ENCODE data around the gene PCLO. TPM values are rescaled to one million over a fixed set of nuclear protein-coding genes. Genes with fewer than 3 reads are reported as not detected.

PCLO gene
- polyA plus RNA-seq, 2 of the 4 experiments (the other 2 are of a cell fraction) = 0.41 to 1.1 TPM

GRCh38 chr7:83149466-83149865, 13.2 kb downstream of the PCLO start:
- no peak for DNase-seq (ENCODE audit: low read depth in 1 of 2, low spot score in 1 of 2)
- FAIRE-seq = no peak

GRCh38 chr7:83148776-83149175, 13.9 kb downstream of the PCLO start:
- ChIA-PET POLR2A (no interaction called here), CTCF (no interaction called here)
- Histone ChIP-seq H3K27ac (peak overlapping the region in 1 of 2 experiments; percentile 48; a peak in 1 of 6 replicates), H3K4me2 (peak overlapping the region; percentile 42), H3K9me3 (no peaks in the 10 kb centered on the region), H3K4me1 (peaks cover 27% of the 10 kb centered on the region), H3K4me3 (no peak overlapping the region)
- FAIRE-seq (no peak), DNase-seq (ENCODE audit: low read depth in 1 of 2, low spot score in 1 of 2) (peak; percentile 10 to 15), ATAC-seq (peak; percentile 62 to 78)
- WGBS (ENCODE audit: missing lambda C conversion rate) = 4% methylated on average over 1 of the region's 1 CpG
- TF ChIP-seq JUNB (IDR thresholded peaks at IDR 0.05) (peak; percentile 62), HES2 (IDR thresholded peaks at IDR 0.05) (no peak), FOSL2 (IDR thresholded peaks at IDR 0.05) (peak; percentile 44), FOSL2 (CRISPR knock-in tag; IDR thresholded peaks at IDR 0.05) (peak; percentile 53), CEBPB (IDR thresholded peaks at IDR 0.05) (peak in 1 of 2 experiments; percentile 41; a peak in 1 of 4 replicates)

More at GRCh38 chr7:83149466-83149865, 13.2 kb downstream of the PCLO start:
- Histone ChIP-seq H3K9me3 (no peaks in the 10 kb centered on the region), H3K27ac (0 out of 6 replicates have a peak overlapping the region, but pooled peaks of 1 of the 2 experiments have one; percentile 48), H3K4me2 (peak overlapping the region; percentile 42), H3K4me3 (no peak overlapping the region), H3K4me1 (peaks cover 27% of the 10 kb centered on the region)
- 24% methylated on average over 1 of the region's 1 CpG for WGBS (ENCODE audit: missing lambda C conversion rate)
- ATAC-seq = no peak
- TF ChIP-seq, protein P1, sequence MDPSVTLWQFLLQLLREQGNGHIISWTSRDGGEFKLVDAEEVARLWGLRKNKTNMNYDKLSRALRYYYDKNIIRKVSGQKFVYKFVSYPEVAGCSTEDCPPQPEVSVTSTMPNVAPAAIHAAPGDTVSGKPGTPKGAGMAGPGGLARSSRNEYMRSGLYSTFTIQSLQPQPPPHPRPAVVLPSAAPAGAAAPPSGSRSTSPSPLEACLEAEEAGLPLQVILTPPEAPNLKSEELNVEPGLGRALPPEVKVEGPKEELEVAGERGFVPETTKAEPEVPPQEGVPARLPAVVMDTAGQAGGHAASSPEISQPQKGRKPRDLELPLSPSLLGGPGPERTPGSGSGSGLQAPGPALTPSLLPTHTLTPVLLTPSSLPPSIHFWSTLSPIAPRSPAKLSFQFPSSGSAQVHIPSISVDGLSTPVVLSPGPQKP (IDR thresholded peaks at IDR 0.05; ENCODE audit: low read depth, low read length) = no peak
- TF ChIP-seq ZSCAN20 (CRISPR knock-in tag; IDR thresholded peaks at IDR 0.05) (no peak), EP300 (IDR thresholded peaks at IDR 0.05) (no peak), CBX8 (IDR thresholded peaks at IDR 0.05) (no peak), BHLHE40 (IDR thresholded peaks at IDR 0.05; ENCODE audit: low read depth, low read length) (no peak), RCOR1 (IDR thresholded peaks at IDR 0.05; ENCODE audit: low read depth, low read length) (no peak), MAZ (IDR thresholded peaks at IDR 0.05; ENCODE audit: borderline replicate concordance, low read depth, low read length) (no peak), ESRRA (IDR thresholded peaks at IDR 0.05; ENCODE audit: borderline replicate concordance, low read length) (no peak)
- ChIA-PET CTCF (interaction anchor here (0.9 kb wide), 1 partner anchor 13 kb away, joined by 3 read pairs; the partner anchor contains the start of gene PCLO), POLR2A (no interaction called here)

GRCh38 chr7:83143107-83143506, 19.6 kb downstream of the PCLO start:
- ATAC-seq = no peak
- H3K4me3 ChIP-seq = no peak overlapping the region

DNA sequence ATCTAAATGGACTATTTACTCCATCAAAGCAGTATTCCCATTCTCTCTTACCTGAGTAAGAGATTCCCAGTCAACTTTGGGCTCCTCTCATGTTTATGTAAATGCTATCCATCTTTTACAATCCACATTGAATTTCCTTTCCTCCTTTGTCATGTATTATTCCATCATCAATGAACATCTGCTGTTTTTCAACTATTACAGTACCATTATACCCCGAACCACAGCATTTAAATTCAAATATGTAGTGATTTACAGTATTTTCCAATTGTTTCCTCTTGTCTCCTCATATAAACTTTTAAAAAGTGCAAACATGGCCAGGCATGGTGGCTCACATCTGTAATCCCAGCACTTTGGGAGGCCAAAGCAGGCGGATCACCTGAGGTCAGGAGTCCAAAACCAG, 20.3 kb downstream of the PCLO start:
- ATAC-seq (no peak), FAIRE-seq (no peak)
- no peak for TF ChIP-seq ESRRA (IDR thresholded peaks at IDR 0.05; ENCODE audit: borderline replicate concordance, low read length)
- no peak for TF ChIP-seq MYC (IDR thresholded peaks at IDR 0.05; ENCODE audit: borderline replicate concordance, low read length)
- no peak for TF ChIP-seq CHD4 (IDR thresholded peaks at IDR 0.05; ENCODE audit: borderline replicate concordance)
- TF ChIP-seq TFCP2L1 (CRISPR knock-in tag; IDR thresholded peaks at IDR 0.05) = no peak
- TF ChIP-seq POLR2AphosphoS2 (conservative IDR thresholded peaks at IDR 0.05; ENCODE audit: low read length) = no peak
- no peak for TF ChIP-seq FOSL2 (IDR thresholded peaks at IDR 0.05)
- no peak for TF ChIP-seq FOSL2 (CRISPR knock-in tag; IDR thresholded peaks at IDR 0.05)
- TF ChIP-seq, protein P2, sequence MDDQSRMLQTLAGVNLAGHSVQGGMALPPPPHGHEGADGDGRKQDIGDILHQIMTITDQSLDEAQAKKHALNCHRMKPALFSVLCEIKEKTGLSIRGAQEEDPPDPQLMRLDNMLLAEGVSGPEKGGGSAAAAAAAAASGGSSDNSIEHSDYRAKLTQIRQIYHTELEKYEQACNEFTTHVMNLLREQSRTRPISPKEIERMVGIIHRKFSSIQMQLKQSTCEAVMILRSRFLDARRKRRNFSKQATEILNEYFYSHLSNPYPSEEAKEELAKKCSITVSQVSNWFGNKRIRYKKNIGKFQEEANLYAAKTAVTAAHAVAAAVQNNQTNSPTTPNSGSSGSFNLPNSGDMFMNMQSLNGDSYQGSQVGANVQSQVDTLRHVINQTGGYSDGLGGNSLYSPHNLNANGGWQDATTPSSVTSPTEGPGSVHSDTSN (IDR thresholded peaks at IDR 0.05) = no peak
- no peak for TF ChIP-seq ZFP36 (IDR thresholded peaks at IDR 0.05; ENCODE audit: borderline replicate concordance, partially characterized antibody)
- TF ChIP-seq HDAC2 (IDR thresholded peaks at IDR 0.05) = no peak
- TF ChIP-seq PHF8 (IDR thresholded peaks at IDR 0.05; ENCODE audit: borderline replicate concordance, low read depth) = no peak
- no peak for TF ChIP-seq HOXB5 (CRISPR knock-in tag; IDR thresholded peaks at IDR 0.05)
- TF ChIP-seq, protein P3, sequence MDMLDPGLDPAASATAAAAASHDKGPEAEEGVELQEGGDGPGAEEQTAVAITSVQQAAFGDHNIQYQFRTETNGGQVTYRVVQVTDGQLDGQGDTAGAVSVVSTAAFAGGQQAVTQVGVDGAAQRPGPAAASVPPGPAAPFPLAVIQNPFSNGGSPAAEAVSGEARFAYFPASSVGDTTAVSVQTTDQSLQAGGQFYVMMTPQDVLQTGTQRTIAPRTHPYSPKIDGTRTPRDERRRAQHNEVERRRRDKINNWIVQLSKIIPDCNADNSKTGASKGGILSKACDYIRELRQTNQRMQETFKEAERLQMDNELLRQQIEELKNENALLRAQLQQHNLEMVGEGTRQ (IDR thresholded peaks at IDR 0.05) = no peak
- TF ChIP-seq GATA3 (IDR thresholded peaks at IDR 0.05; ENCODE audit: borderline replicate concordance) = no peak
- TF ChIP-seq EHMT2 (IDR thresholded peaks at IDR 0.05; ENCODE audit: low read depth) = no peak

More at GRCh38 chr7:83143107-83143506, 19.6 kb downstream of the PCLO start:
- FAIRE-seq (no peak), DNase-seq (ENCODE audit: low read depth in 1 of 2, low spot score in 1 of 2) (no peak)
- TF ChIP-seq JUN (IDR thresholded peaks at IDR 0.05) = no peak
- TF ChIP-seq FOXS1 (CRISPR knock-in tag; IDR thresholded peaks at IDR 0.05) = no peak
- TF ChIP-seq, protein P1 (IDR thresholded peaks at IDR 0.05; ENCODE audit: low read depth, low read length) = no peak
- no peak for TF ChIP-seq ESRRA (IDR thresholded peaks at IDR 0.05; ENCODE audit: borderline replicate concordance, low read length)
- TF ChIP-seq MAFK (IDR thresholded peaks at IDR 0.05; ENCODE audit: partially characterized antibody) = no peak
- no peak for TF ChIP-seq POLR2A (IDR thresholded peaks at IDR 0.05; ENCODE audit: low read length)
- TF ChIP-seq RNF2 (IDR thresholded peaks at IDR 0.05; ENCODE audit: borderline replicate concordance, low read depth) = no peak
- no peak for TF ChIP-seq ZC3H11A (IDR thresholded peaks at IDR 0.05)
- Histone ChIP-seq H3K4me1 (peaks cover 2% of the 10 kb centered on the region; the same call in 1 of the 3 replicates), H3K4me2 (no peak overlapping the region), H3K27ac (no peak overlapping the region), H3K9me3 (no peaks in the 10 kb centered on the region)
- 75% methylated on average over 1 of the region's 1 CpG for WGBS (ENCODE audit: missing lambda C conversion rate)
- CTCF ChIA-PET = no interaction called here
- POLR2A ChIA-PET = no interaction called here

More for the DNA sequence above, 20.3 kb downstream of the PCLO start:
- no peak overlapping the region for H3K4me2 ChIP-seq
- no peaks in the 10 kb centered on the region for H3K4me1 ChIP-seq
- 72% methylated on average over 2 of the region's 2 CpGs for WGBS (ENCODE audit: missing lambda C conversion rate)
- POLR2A ChIA-PET = no interaction called here
- no peaks in the 10 kb centered on the region for H3K9me3 ChIP-seq
- CTCF ChIA-PET = no interaction called here
- no peak overlapping the region for H3K4me3 ChIP-seq
- no peak for DNase-seq (ENCODE audit: low read depth in 1 of 2, low spot score in 1 of 2)
- no peak overlapping the region for H3K27ac ChIP-seq

Data from A549 (cell line).